Measurements from ENCODE around the gene SKI. TPM values are rescaled to one million over a fixed set of nuclear protein-coding genes. Genes with fewer than 3 reads are reported as not detected.

SKI gene
- total RNA-seq, 8 experiments from 2014 or later, result 5.0 to 36.8 (median 22.6) TPM

DNA sequence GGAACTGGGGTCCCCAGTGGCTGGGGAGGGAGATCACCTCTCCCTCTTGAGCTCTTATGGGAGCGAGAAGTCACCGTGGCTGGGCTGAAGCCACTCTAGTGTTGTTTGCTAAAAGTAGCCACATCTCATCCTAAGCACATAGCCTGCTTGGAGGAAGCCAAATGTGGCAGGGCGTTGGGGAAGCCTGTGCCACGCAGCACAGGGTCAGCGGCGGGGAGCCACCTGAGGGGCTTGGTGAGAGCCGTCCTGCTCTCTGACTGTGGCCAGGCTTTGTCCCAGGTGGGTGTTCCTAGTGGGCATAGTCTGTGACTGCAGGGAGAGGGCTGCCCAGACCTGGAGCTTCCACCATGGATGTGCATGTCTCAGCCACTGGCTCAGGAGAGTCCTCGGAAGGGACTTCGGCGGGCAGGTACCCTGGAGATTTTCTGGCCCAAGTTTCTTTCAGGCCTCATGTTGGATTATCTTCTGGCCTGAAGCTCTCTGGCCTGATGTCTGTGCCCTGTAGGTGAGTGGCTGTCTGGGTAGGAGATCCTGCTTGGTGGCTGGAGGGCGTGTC lies 124.3 kb downstream of the SKI start:
- in situ Hi-C loops (cut with MboI; ENCODE audit: low pct_unique_long_range_greater_than_20kb in 2 of 9, low sequenced_read_pairs in 9 of 9, unreplicated experiment in 9 of 9), result loop anchor here in 1 of 9 experiments (25.0 kb wide), 1 partner anchor 140 kb away; no protein-coding TSS in a partner anchor
- no peak for ATAC-seq (replicated peaks in 6 of 8)
- Histone ChIP-seq H3K27ac (no peak overlapping the region), H3K4me3 (no peak overlapping the region), H3K4me1 (replicated peaks in 1 of 2) (peaks cover 26 to 32% of the 10 kb centered on the region in 2 donors)
- 72 to 100% (median 89%) methylated on average over 1 to 11 of the region's 11 CpGs; no CpG with 5 or more reads in 6 of the 10 experiments for WGBS, 10 experiments

DNA sequence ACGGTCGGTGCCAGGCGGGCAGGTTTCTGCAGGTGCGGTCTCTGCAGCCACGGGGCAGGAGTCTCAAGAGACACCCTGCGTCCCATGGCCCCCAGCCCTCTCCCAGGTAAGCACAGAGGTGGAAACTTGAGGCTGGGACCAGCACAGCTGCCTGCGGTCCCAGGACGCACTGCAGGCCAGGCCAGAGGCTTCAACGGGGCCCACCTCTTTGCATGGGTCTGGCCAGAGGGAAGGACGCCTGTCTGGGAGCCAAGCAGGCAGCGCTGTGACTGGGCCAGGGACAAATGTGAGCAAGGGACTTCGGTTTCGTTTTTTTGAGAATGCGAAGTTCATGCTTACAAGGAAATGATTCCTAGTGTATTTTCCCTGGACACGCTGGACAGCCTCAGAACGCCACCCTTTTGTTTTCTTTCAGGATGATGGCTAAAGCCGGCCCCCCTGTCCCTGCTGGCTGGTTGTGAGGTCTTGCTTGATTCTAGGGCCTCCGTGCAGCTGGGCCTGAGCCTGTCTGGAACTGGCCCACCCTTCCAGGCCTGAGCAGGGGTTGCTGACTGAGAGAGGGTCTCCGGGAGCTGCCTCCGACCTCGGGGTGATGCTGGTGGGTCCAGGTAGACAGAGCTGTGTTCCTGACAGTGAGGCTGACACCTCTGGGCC lies 124.9 kb downstream of the SKI start:
- Histone ChIP-seq H3K4me3 (no peak overlapping the region), H3K4me1 (replicated peaks in 1 of 2) (peaks cover 26 to 32% of the 10 kb centered on the region in 2 donors), H3K27ac (no peak overlapping the region)
- 83 to 90% (median 88%) methylated on average over 2 to 16 of the region's 21 CpGs; no CpG with 5 or more reads in 3 of the 10 experiments for WGBS, 10 experiments
- in situ Hi-C loops (cut with MboI; ENCODE audit: low pct_unique_long_range_greater_than_20kb in 2 of 9, low sequenced_read_pairs in 9 of 9, unreplicated experiment in 9 of 9), result loop anchor here in 1 of 9 experiments (25.0 kb wide), 1 partner anchor 141 kb away; no protein-coding TSS in a partner anchor
- ATAC-seq (replicated peaks in 6 of 8), result peak in 3 of 8 experiments; percentile 9 to 17 (median 14)

DNA sequence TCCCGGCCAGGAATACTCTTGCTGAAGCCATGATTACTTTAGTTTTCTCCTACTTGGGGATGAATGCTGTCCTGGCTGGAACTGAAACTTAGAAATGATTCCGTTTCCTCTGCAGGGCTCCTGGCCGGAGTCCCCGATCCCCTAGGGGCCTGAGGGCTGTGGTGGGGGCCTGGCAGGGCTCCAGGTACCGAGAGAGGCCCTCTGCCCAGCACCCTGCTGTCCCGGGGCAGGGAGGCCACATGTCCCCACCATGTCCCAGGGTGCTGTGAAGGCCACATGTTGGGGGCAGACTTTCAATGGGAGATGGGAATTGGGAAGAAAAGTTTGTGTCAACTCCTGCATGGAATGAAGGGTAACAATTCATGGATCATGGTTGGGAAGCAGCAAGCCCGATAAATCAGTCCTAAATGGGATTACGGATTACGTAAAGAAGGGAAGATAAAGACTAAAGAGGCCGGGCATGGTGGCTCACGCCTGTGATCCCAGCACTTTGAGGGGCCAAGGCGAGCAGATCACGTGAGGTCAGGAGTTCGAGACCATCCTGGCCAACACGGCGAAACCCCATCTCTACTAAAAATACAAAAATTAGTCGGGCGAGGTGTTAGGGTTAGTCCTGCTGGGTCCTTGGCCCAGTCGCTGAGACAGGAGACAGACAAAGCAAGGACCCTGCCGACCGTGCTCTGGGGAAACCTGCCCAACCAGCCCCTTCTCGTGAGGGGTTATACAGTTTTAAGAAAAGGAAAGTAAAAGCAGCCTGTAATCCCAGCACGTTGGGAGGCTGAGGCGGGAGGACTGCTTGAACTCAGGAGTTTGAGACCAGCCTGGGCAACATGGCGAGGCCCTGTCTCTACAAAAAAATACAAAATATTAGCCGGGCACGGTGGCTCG lies 125.7 kb downstream of the SKI start:
- Histone ChIP-seq H3K27ac (no peak overlapping the region), H3K4me1 (replicated peaks in 1 of 2) (peaks cover 26 to 32% of the 10 kb centered on the region in 2 donors), H3K4me3 (no peak overlapping the region)
- in situ Hi-C loops (cut with MboI; ENCODE audit: low pct_unique_long_range_greater_than_20kb in 2 of 9, low sequenced_read_pairs in 9 of 9, unreplicated experiment in 9 of 9), result loop anchor here in 1 of 9 experiments (25.0 kb wide), 1 partner anchor 141 kb away; no protein-coding TSS in a partner anchor
- ATAC-seq (replicated peaks in 6 of 8), result no peak
- 43 to 89% (median 86%) methylated on average over 3 to 21 of the region's 28 CpGs; no CpG with 5 or more reads in 3 of the 10 experiments for WGBS, 10 experiments

DNA sequence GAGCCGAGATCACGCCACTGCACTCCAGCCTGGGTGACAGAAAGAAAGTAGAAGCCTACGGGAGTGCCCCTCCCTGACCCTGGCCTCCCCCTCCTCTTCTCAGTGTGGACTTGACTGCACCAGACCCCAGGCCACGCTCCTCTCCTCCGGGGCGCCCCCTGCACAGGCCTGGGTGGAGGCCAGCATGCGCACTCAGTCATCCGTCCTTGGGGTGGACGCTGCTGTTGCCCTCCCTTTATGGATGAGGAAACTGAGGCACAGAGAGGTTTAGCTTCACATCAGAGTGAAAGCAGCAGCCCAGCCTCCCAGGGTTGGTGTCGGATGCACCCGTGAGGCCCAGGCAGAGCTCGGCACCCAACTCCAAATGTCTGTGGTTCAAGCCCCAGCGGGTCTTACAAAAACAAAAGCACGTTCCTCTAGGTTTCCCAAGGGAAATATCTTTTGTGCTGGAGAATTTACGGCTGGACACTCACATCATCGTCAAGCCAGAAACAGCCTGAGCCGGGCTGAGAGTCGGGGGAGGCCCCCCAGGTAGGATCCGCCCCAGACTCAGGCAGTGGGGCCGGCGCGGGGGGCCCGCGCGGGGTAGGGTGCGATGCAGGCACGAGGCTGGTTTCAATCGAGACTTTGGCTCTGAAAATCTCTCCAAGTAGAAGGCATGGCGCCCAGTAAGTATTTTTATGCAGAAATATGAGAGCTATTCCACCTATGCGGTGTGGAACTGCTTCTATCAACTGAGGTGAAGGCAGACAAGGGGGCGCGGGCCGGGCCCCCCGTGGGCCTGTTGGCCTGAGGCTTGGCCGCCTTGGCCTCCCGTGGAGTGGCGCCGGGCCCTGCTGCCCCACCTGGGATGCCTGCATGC lies 126.6 kb downstream of the SKI start:
- Histone ChIP-seq H3K27ac (no peak overlapping the region), H3K4me1 (replicated peaks in 1 of 2) (peaks cover 19 to 23% of the 10 kb centered on the region in 2 donors), H3K4me3 (no peak overlapping the region)
- in situ Hi-C loops (cut with MboI; ENCODE audit: low pct_unique_long_range_greater_than_20kb in 2 of 9, low sequenced_read_pairs in 9 of 9, unreplicated experiment in 9 of 9), result loop anchor here in 1 of 9 experiments (25.0 kb wide), 1 partner anchor 142 kb away; no protein-coding TSS in a partner anchor
- peak in 4 of 8 experiments; percentile 32 to 50 (median 44) for ATAC-seq (replicated peaks in 6 of 8)
- 30 to 86% (median 74%) methylated on average over 2 to 23 of the region's 38 CpGs; no CpG with 5 or more reads in 4 of the 10 experiments for WGBS, 10 experiments

DNA sequence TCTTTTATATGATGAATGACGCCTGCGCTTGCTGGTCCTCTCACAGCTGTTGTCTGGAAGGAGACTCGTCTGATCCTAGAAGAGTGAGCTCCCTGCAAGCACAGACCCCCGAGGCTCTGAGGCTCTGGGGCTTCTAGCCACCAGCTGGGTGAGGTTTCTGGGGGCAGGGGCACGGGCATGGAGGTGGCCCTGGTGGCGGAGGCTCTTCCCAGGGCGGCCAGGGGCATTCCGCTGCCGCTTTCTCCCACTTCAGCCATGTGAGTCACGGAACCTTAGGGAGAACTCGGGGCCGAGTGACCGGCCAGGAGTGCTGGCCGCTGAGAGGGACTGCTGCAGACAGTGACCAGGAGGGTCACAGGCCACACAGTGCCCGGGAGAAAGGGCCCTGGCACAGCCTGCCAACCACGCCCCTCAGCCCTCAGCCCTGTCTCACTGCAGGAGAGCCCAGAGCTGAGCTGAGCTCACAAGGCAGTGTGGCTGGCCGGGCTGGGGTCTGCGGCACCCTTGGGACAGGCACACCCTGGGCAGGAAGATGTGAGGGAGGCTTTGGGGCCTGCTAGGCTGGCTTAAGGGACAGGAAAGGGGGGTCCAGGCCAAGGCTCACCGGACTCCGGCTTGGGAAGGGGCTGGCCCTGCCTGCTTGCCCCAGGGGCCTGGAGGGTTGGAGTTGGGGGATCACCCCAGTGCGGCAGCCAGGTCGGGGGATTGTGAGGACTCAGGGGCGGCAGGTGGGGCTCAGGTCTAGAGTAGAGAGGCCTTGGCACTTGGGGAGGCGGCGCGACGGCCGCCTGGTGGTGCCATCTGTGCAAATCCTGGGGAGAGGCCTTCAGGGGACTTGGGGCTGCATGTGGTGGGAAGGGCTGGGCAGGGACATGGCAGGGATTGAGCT lies 127.5 kb downstream of the SKI start:
- H3K4me1 ChIP-seq (replicated peaks in 1 of 2), result peaks cover 12 to 21% of the 10 kb centered on the region in 2 donors
- in situ Hi-C loops (cut with MboI; ENCODE audit: low pct_unique_long_range_greater_than_20kb in 2 of 9, low sequenced_read_pairs in 9 of 9, unreplicated experiment in 9 of 9), result loop anchor here in 1 of 9 experiments (25.0 kb wide), 1 partner anchor 143 kb away; no protein-coding TSS in a partner anchor
- peak in 4 of 8 experiments; percentile 6 to 11 (median 8) for ATAC-seq (replicated peaks in 6 of 8)
- 60 to 93% (median 86%) methylated on average over 2 to 7 of the region's 28 CpGs; no CpG with 5 or more reads in 5 of the 10 experiments for whole genome bisulfite sequencing, 10 experiments
- H3K4me3 ChIP-seq, result no peak overlapping the region
- H3K27ac ChIP-seq, result no peak overlapping the region

DNA sequence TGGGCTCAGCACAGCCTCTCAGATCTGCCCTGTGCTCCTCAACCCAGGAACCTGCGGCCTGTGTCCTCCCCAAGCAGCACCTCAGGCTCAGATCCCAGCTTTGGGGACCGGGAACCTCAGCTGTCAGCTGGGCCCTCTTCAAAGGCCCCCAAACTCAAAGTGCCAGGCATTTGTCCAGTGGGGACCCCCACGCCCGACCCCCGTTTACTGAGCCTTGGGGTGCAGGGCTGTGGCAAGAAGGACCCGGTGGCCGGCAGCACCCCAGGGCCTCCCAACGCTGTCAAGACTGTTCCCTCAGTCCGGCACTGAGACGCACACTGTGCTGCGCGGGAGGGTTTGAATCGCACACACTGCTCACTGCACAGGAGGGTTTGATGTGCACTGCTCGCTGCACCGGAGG lies 128.3 kb downstream of the SKI start:
- Histone ChIP-seq H3K4me1 (replicated peaks in 1 of 2) (peaks cover 12 to 21% of the 10 kb centered on the region in 2 donors), H3K4me3 (no peak overlapping the region), H3K27ac (no peak overlapping the region)
- no peak for ATAC-seq (replicated peaks in 6 of 8)
- in situ Hi-C loops (cut with MboI; ENCODE audit: low pct_unique_long_range_greater_than_20kb in 2 of 9, low sequenced_read_pairs in 9 of 9, unreplicated experiment in 9 of 9), result loop anchor here in 1 of 9 experiments (25.0 kb wide), 1 partner anchor 144 kb away; no protein-coding TSS in a partner anchor
- WGBS, 10 experiments, result 60 to 100% (median 94%) methylated on average over 1 to 7 of the region's 15 CpGs; no CpG with 5 or more reads in 4 of the 10 experiments

DNA sequence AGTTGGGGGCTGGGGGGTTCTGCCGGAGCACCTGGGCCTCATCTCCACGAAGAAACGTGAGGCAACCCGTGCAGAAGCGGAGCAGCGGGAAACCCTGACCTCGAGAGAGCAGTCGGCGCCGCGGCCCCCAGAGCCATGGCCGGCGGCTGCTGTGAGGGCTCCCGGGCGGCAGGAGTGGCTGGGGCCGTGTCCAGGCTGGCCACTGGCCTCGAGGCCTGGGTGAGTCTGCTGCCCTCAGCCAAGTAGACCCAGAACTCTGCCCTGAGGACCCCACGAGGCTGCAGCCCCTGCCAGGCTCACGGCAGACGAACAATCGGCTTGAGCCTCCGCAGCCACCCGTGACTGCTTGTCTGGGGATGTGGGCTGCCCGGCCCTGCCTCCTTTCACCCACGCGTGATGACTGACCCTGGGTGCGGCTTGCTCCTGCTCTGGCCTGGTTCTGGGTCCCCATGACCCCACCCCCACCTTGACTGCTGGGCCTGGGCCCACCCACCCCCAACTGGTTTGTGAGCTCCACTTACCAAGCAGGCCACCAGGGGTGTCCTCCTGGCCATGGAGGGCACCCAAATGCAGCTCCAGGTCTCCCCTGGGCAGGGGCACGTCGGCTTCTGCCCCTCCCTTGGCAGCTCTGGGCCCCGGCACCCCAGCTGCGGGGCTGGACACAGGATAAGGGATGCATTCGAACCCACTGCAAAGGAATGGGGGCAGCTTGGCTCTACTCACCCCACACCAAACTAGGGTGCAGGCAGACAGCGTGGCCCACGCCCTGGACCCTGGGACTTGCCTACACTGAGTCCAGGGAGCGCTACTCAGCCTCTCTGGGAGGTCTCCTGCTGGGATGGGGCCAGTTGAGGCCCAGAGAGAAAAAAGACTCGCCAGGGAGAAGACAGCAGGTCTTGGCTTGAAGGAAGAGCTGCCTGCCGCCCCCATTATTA lies 129.1 kb downstream of the SKI start:
- H3K4me3 ChIP-seq, result no peak overlapping the region
- H3K27ac ChIP-seq, result no peak overlapping the region
- peaks cover 12 to 21% of the 10 kb centered on the region in 2 donors for H3K4me1 ChIP-seq (replicated peaks in 1 of 2)
- ATAC-seq (replicated peaks in 6 of 8), result peak in 1 of 8 experiments; percentile 5
- 79 to 100% (median 90%) methylated on average over 1 to 9 of the region's 37 CpGs; no CpG with 5 or more reads in 2 of the 10 experiments for WGBS, 10 experiments
- in situ Hi-C loops (cut with MboI; ENCODE audit: low pct_unique_long_range_greater_than_20kb in 2 of 9, low sequenced_read_pairs in 9 of 9, unreplicated experiment in 9 of 9), result loop anchor here in 1 of 9 experiments (25.0 kb wide), 1 partner anchor 145 kb away; no protein-coding TSS in a partner anchor

DNA sequence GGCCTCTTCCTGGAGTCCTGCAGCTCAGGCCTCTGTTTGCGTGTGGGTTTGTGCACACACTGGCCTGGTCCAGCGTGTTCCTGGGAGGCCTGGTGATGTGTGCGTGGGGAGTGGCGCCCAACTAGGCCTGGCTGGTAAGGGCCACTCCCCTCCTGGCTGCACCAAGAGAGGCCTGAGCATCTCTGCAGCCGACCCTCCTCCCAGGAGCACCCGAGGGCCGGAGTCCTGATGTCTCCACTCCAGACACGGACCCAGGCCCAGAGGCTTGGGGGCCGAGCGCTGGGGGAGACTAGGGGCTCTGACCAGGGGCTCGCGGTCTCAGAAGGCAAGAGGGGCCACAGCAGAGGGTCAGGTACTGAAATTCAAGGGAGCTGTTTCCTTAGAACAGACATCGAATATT lies 130.0 kb downstream of the SKI start:
- no peak overlapping the region for H3K4me3 ChIP-seq
- in situ Hi-C loops (cut with MboI; ENCODE audit: low pct_unique_long_range_greater_than_20kb in 2 of 9, low sequenced_read_pairs in 9 of 9, unreplicated experiment in 9 of 9), result loop anchor here in 1 of 9 experiments (25.0 kb wide), 1 partner anchor 146 kb away; no protein-coding TSS in a partner anchor
- ATAC-seq (replicated peaks in 6 of 8), result no peak
- 73 to 100% (median 91%) methylated on average over 1 to 7 of the region's 13 CpGs; no CpG with 5 or more reads in 5 of the 10 experiments for WGBS, 10 experiments
- peaks cover 12 to 18% of the 10 kb centered on the region in 2 donors for H3K4me1 ChIP-seq (replicated peaks in 1 of 2)
- no peak overlapping the region for H3K27ac ChIP-seq

DNA sequence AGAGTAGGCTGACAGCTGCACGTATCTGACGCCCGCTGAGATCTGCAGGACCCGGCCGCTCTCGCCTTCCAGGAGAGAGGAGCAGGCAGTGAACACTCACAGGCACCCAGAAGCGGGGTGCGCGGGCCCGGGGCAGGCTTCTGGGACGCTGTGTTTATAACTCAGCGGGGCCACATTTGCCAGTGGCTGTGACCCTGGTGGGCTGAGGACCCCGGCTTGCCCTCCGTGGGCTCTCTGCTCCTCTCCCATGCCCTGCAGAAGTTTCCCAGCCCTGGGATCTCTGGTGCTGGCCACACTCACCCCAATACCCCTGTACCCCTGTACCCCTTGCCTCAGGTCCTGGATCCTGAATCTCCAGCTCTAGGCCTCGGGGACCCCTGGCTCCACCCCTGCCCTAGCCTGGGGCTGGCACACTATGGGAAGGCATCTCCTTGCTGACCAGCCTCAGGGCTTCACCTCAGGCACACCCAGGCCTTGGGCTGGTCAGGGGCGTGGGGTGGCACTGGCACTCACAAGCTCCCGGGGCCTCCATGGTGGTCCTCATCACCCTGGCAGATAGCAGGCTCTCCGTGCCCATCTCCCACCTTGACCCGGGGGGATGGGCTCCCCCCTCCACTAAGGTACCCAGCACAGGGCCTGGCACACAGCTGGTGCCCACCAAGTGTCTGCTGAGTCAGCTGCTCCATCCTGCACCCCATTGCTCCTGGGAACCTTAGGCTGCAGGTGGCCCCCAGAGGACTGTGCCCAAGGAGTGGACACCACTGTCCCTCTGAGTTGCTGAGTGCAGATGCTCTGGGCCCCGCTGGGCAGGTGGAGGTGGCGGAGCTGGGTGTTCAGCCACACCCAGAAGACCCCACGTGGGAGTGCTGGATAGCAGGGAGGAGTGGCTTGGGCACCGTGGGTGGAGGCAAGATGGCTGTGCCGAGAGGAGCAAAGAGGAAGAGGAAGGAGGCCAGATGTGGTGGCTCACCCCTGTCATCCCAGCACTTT lies 130.8 kb downstream of the SKI start:
- in situ Hi-C loops (cut with MboI; ENCODE audit: low pct_unique_long_range_greater_than_20kb in 2 of 9, low sequenced_read_pairs in 9 of 9, unreplicated experiment in 9 of 9), result loop anchor here in 1 of 9 experiments (25.0 kb wide), 1 partner anchor 147 kb away; no protein-coding TSS in a partner anchor

More for the DNA sequence above, 130.8 kb downstream of the SKI start:
- ATAC-seq (replicated peaks in 6 of 8), result no peak
- Histone ChIP-seq H3K27ac (no peak overlapping the region), H3K4me1 (replicated peaks in 1 of 2) (peaks cover 12% of the 10 kb centered on the region in 2 donors), H3K4me3 (no peak overlapping the region)
- 30 to 97% (median 88%) methylated on average over 2 to 23 of the region's 24 CpGs; no CpG with 5 or more reads in 5 of the 10 experiments for whole genome bisulfite sequencing, 10 experiments
